GM20431 (cell line): Measurements from ENCODE around the gene GMDS.
"Not testable (repeated sequence)": the region's sequence is repeated elsewhere in the genome, so short reads cannot be mapped to it uniquely, and the experiment has no call there.

Source experiments
- in situ Hi-C: fragments of 300-500 bp; cut with MseI, MboI; formaldehyde crosslinking; loops from one replicate; pipeline ENCODE4 v1.15.0; 2020; ENCODE audit warnings: low sequenced_read_pairs; ENCODE audit not compliant: unreplicated experiment

The GMDS gene

GRCh38 chr6:1701668-1702353 lies 543.6 kb downstream of the GMDS start:
- in situ Hi-C loops: no loop called here

GRCh38 chr6:1700278-1700967 lies 545.0 kb downstream of the GMDS start:
- in situ Hi-C loops: no loop called here

- in situ Hi-C loops: no loop called here
Observed at GRCh38 chr6:1698527-1698926, 546.9 kb downstream of the GMDS start.

- in situ Hi-C loops: no loop called here
Observed at GRCh38 chr6:1697688-1698351, 547.6 kb downstream of the GMDS start.

- in situ Hi-C loops: no loop called here
Observed at GRCh38 chr6:1696463-1696850, 548.9 kb downstream of the GMDS start.

- in situ Hi-C loops: no loop called here
Observed at GRCh38 chr6:1695546-1696462, 549.6 kb downstream of the GMDS start.

GRCh38 chr6:1691828-1692227 lies 553.6 kb downstream of the GMDS start:
- in situ Hi-C loops: not testable (repeated sequence)

- in situ Hi-C loops: not testable (repeated sequence)
Observed at GRCh38 chr6:1690656-1691055, 554.7 kb downstream of the GMDS start.

GRCh38 chr6:1689141-1689540 lies 556.3 kb downstream of the GMDS start:
- in situ Hi-C loops: no loop called here

- in situ Hi-C loops: no loop called here
Observed at GRCh38 chr6:1688396-1688795, 557.0 kb downstream of the GMDS start.

- in situ Hi-C loops: no loop called here
Observed at GRCh38 chr6:1687402-1687801, 558.0 kb downstream of the GMDS start.

GRCh38 chr6:1686117-1687098 lies 559.0 kb downstream of the GMDS start:
- in situ Hi-C loops: no loop called here

- in situ Hi-C loops: no loop called here
Observed at GRCh38 chr6:1679688-1680068, 565.7 kb downstream of the GMDS start.

- in situ Hi-C loops: no loop called here
Observed at GRCh38 chr6:1679031-1679687, 566.2 kb downstream of the GMDS start.

- in situ Hi-C loops: no loop called here
Observed at GRCh38 chr6:1678201-1678600, 567.2 kb downstream of the GMDS start.

- in situ Hi-C loops: no loop called here
Observed at GRCh38 chr6:1672379-1672778, 573.0 kb downstream of the GMDS start.

- in situ Hi-C loops: no loop called here
Observed at GRCh38 chr6:1670711-1671462, 574.5 kb downstream of the GMDS start.

GRCh38 chr6:1669996-1670395 lies 575.4 kb downstream of the GMDS start:
- in situ Hi-C loops: no loop called here
